ENCODE data around the gene LPAR2. TPM values are rescaled to one million over a fixed set of nuclear protein-coding genes. Genes with fewer than 3 reads are reported as not detected.

The LPAR2 gene
- total RNA-seq, 1 donor from 2014 or later: 34.1 TPM

DNA sequence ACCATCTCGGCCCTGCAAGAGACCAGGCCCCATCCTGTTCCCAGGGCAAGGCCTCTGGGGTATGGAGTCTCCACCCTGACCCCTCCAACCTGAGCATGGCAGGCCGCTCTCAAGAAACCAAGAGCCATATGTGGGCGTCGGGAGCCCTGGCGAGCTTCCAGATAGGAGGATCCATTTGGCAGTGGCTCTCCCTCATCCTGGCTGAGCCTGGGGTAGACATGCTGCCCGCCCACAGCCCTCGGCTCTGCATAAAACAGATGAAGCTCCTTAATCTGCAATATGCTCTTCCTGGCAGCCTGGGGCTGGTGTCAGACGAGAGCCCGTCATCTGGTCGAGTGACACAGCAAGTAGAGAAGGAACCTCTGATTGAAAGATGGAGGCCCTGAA lies 29.4 kb upstream of the LPAR2 start:
- H3K4me3 ChIP-seq (ENCODE audit: low read depth, low read length): no peak overlapping the region
- TF ChIP-seq, protein P1, sequence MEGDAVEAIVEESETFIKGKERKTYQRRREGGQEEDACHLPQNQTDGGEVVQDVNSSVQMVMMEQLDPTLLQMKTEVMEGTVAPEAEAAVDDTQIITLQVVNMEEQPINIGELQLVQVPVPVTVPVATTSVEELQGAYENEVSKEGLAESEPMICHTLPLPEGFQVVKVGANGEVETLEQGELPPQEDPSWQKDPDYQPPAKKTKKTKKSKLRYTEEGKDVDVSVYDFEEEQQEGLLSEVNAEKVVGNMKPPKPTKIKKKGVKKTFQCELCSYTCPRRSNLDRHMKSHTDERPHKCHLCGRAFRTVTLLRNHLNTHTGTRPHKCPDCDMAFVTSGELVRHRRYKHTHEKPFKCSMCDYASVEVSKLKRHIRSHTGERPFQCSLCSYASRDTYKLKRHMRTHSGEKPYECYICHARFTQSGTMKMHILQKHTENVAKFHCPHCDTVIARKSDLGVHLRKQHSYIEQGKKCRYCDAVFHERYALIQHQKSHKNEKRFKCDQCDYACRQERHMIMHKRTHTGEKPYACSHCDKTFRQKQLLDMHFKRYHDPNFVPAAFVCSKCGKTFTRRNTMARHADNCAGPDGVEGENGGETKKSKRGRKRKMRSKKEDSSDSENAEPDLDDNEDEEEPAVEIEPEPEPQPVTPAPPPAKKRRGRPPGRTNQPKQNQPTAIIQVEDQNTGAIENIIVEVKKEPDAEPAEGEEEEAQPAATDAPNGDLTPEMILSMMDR (conservative IDR thresholded peaks at IDR 0.05; ENCODE audit: low read depth, low read length): no peak
- no peak for DNase-seq (ENCODE audit: low read depth)

DNA sequence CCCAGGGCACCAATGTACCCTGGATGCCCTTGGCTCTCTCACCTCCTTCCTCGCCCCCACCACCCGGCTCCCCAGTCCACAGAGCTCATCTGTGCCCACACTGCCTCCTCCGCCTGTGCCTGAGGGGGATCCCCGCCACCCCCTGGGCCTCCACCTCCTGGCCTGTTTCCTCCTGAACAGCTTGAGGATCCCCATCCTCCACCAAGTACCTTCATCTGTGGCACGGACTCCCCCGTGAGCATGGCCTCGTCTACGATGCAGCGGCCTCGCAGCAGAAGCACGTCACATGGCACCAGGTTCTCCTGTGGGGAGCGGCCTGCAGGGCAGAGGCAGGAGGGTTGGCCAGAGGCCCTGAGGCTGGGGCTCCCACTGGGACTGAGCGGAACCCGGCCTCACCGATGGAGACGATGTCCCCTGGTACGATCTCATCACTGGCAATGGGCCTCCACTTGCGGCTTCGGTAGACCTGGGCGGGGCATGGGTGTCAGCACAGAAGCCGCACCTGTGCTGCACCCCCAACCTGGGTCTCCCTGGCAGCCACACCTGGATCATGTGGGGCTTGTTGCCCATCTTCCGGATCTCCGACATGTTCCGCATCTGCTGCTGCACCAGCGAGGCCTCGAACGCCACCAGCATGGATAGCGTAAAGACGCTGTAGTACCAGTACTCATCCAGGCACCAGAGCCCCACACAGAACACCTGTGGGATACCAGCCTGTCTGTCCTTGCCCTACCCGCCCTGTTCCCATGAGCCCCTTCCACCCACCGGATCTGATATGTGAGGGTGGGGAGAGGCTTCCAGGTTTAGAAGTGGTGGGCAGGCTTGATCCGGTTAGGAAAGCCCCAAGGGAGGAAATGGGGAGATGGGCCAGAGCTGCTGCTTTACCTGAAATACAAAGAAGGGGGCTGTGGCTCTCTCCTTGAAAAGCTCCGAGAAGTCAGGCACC lies 28.7 kb upstream of the LPAR2 start:
- H3K4me3 ChIP-seq (ENCODE audit: low read depth, low read length): no peak overlapping the region
- TF ChIP-seq, protein P1 (conservative IDR thresholded peaks at IDR 0.05; ENCODE audit: low read depth, low read length): no peak
- DNase-seq (ENCODE audit: low read depth): no peak

DNA sequence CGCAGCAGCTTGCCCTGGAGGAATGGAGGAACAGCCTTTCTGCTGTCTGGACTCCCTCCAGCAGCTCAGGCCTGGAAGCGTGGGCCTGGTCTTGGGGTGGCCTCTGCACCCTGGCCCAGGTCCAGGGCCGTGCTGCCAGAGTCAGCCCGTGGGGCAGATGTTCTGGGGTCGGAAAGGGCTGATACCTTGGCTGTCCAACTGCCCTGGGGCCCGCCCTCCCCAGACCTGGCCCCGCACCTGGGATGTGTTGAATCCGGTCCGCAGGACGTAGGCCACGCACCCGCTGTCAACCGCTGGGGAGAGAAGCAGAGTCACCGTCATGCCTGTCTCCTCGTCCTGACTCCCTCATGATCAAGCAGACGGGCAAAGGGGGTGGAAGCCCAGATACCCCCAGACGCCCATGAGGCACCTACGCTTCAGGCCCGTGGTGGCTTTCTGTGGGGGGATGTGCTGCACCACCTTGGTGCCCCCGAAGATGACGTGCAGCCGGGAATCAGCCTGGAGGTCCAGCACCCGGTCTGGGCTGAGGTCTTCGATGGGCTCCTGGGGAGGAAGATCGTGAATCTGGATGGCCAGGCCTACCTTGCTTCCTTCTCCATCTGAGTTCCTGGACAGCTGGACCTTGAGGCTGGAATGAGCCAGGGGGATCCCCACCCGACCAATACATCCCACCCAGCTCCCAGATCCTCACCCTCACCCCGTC lies 27.8 kb upstream of the LPAR2 start:
- H3K4me3 ChIP-seq (ENCODE audit: low read depth, low read length): no peak overlapping the region
- TF ChIP-seq, protein P1 (conservative IDR thresholded peaks at IDR 0.05; ENCODE audit: low read depth, low read length): no peak
- DNase-seq (ENCODE audit: low read depth): no peak

DNA sequence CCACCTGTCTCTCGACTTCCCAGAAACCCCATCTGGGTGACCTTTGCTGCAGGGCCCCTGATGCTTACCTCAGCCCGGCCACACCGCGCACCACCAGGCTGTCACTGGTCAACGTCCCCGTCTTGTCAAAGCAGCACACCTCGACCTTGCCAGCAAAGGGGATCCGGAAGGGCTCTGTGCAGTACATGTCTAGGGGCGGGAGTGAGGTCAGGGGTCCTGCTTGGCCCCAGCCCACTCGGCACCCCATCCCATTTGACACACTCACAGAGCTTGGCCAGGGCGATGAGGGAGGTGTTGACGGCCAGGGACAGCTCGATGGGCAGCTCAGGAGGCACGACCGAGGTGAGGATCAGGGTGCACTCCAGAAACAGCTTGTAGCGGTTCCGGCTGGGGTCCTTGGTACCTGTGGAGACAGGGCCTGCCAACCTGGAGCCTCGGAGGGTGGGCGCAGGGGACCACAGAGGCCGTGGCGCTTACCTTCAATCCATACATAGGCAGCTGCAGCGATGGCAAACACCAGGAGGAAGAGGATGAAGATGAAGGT lies 27.1 kb upstream of the LPAR2 start:
- TF ChIP-seq, protein P1 (conservative IDR thresholded peaks at IDR 0.05; ENCODE audit: low read depth, low read length): no peak
- no peak overlapping the region for H3K4me3 ChIP-seq (ENCODE audit: low read depth, low read length)
- no peak for DNase-seq (ENCODE audit: low read depth)

DNA sequence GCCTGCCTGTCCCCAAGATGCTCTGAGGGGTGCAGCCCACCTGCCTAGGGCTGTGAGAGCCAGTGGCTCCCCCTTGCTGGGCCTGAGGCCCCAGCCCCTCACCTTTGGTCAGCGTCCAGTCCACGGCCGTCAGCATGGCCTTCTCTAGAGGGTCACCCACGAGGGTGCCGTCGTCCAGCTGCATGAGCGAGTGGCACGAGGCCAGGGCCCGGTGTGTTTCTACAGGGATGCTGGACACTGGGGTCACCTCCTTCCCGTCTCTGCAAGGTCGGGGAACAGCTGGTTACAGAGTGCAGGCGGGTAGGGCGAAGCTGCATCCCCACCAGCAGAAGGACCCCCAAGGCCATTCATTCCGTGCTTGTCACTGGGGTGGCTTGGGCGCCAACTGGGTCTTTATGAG lies 26.4 kb upstream of the LPAR2 start:
- no peak for DNase-seq (ENCODE audit: low read depth)
- TF ChIP-seq, protein P1 (conservative IDR thresholded peaks at IDR 0.05; ENCODE audit: low read depth, low read length): no peak
- no peak overlapping the region for H3K4me3 ChIP-seq (ENCODE audit: low read depth, low read length)

DNA sequence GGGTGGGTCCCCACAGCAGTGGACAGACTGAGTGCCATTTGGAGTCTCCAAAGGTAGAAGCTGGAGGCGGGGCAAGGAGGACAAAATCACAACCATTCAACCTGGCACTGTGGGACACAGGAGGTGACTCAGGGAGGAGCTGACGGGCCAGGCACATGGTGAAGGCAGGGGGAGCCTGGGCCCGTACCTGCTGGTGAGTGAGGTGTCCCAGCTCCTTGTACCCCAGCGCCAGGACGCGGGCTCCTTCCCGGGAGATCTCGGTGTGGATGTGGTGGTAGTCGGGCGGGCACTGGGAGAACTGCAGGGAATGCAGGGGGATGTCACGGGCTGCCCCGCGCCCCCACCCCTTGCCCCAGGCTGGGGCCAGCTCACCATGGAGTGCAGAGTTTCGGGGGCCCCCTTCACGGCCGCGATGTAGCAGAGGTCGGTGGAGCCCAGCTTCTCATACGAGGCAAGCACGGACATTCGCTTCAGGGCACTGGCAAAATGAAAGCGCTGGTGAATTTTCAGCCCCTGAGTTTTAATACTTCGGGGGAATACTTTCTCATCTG lies 25.7 kb upstream of the LPAR2 start:
- TF ChIP-seq, protein P1 (conservative IDR thresholded peaks at IDR 0.05; ENCODE audit: low read depth, low read length): no peak
- DNase-seq (ENCODE audit: low read depth): no peak
- no peak overlapping the region for H3K4me3 ChIP-seq (ENCODE audit: low read depth, low read length)
